Hepatocyte (in vitro differentiated cells): Measurements from ENCODE around the gene LRMDA.

Source experiments
- CTCF ChIP-seq: fragments of 200-600 bp; sonication (generic); IDR thresholded peaks from 2 replicates; pipeline ENCODE4 v1.5.1; 2016; ENCODE audit warnings: antibody characterized with exemption, mild to moderate bottlenecking; ENCODE audit not compliant: poor library complexity
- EZH2 ChIP-seq: fragments of 200-600 bp; sonication (generic); IDR thresholded peaks from 2 replicates; pipeline ENCODE4 v1.6.1; 2016; ENCODE audit warnings: antibody characterized with exemption, mild to moderate bottlenecking, borderline replicate concordance
- EZH2phosphoT487 ChIP-seq: fragments of 200-600 bp; sonication (generic); IDR thresholded peaks from one replicate; pipeline ENCODE4 v1.6.1; 2018; ENCODE audit warnings: antibody characterized with exemption, mild to moderate bottlenecking, low read depth, moderate library complexity; ENCODE audit not compliant: unreplicated experiment, severe bottlenecking

- TF ChIP-seq CTCF (no peak), EZH2 (no peak), EZH2phosphoT487 (no peak)
These were observed 563.1 kb downstream of the LRMDA start for GRCh38 chr10:75994357-75995040.
